Suppressor macrophage treated with lipopolysaccharide for 4 hours (primary cell): ENCODE results near the gene FXR2.
"Not testable (repeated sequence)": the region's sequence is repeated elsewhere in the genome, so short reads cannot be mapped to it uniquely, and the experiment has no call there.

ENCODE experiments used
- DNase-seq: peaks from one replicate; pipeline ENCODE4 v3.0.0-alpha.2; 2020

FXR2 gene

GRCh38 chr17:7614425-7615264 is at the start of gene FXR2:
Gene FXR2 (minus strand): TSS chr17:7614897. CDS start chr17:7614532, 365 bp downstream.
- peak; percentile 100 for DNase-seq

DNA sequence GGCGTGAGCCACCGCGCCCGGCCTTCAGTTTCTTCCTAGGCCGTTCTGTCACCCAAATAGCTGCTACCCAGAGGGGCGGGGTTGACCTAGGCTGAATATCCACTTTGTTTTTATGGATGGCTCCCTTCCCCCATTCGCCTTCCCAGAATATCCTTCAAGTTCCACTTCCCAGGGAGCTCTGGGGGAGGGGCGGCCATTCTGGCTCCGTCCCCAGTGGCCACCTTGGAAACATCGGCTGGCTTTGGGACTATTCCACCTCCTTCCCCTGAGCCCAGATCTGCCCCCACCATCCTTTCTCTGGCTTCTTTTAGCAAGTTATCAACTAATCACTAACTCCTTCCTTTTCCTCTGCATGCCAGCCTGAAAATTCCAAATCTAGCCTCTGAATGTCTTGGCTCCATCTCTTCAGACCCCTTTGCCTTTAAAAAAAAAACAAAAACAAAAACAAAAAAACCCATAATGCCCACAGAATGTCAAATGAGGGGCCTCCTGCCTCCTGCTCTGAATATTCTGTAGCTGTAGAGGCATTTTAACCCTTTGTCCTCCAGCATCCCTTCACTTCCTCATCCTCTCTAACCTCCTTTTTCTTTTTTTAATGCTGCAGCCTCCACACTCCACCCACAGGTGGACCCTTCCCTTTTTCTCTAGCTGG is 42.4 kb upstream of the FXR2 start:
- no peak for DNase-seq

- DNase-seq = no peak
These were observed 40.8 kb upstream of the FXR2 start for GRCh38 chr17:7655541-7655840.

GRCh38 chr17:7654832-7655540 is 40.3 kb upstream of the FXR2 start:
- DNase-seq = no peak

- DNase-seq = no peak
These were observed 38.0 kb upstream of the FXR2 start for GRCh38 chr17:7652388-7653356.

- no peak for DNase-seq
These were observed 37.1 kb upstream of the FXR2 start for GRCh38 chr17:7651665-7652387.

DNA sequence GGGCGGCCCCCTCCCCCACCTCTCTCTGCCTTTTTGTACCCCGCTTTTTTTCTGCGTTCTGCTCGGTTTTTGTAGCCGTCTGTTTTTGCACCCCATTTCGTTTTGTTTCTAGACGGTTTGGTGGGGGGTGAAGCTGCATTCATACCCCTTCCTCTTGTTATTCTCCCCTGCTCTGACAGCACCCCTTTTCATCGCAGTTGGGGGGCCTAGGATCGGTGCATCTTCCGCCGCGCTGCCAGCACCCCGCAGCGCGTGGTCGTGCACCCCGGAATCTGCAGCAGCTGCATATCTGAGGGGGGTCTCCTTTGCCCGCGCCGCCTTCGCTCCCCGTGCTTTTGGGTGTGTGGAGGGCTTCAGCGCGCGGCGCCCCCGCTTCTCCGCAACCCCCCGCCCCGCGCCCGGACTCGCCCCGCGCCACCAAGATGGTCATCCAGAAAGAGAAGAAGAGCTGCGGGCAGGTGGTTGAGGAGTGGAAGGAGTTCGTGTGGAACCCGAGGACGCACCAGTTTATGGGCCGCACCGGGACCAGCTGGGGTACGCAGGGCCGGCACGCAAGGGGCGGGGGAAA is 36.5 kb upstream of the FXR2 start:
- no peak for DNase-seq

GRCh38 chr17:7650509-7651096 is 35.9 kb upstream of the FXR2 start, which contains the start of gene ATP1B2:
Gene ATP1B2 (plus strand): TSS chr17:7650926. CDS start chr17:7651519, 593 bp downstream.
- peak; percentile 63 for DNase-seq

- peak; percentile 54 for DNase-seq
These were observed 32.3 kb upstream of the FXR2 start for GRCh38 chr17:7647018-7647417.

DNA sequence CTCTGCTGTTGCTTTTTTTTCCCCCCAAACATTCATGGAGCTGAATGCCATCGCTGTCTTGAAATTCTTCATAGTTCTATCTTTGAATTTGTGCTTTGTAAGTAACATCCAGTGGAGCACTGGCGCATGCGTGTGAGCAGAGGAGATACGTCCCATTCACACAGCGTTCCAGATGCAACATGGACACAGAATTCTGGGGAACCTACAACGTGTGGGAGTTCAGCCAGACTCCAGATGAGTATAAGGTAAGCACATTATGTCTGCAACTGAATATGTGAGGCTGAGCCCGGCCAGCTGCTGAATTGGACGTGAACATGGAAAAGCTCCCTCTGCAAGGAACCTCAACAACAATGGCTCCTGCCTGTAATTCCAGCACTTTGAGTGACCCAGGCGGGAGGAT is 31.8 kb upstream of the FXR2 start:
- no peak for DNase-seq

DNA sequence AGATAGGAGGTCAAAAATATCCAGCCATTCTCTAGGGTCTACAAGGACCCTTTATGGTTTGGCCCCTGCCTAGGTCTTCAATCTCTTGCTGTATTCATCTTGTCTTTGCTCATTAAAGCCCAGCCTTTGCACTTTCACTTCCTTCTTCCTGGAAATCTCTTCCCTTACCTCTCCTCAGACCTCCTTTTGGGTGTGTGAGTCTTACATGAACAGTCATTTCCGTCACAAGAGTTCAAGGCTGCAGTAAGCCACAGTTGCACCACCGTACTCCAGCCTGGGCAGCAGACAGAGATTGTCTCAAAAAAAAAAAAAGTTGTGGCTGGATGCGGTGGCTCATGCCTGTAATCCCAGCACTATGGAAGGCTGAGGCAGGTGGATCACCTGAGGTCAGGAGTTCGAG is 30.1 kb upstream of the FXR2 start:
- DNase-seq = peak; percentile 78

GRCh38 chr17:7641635-7642034 is 26.9 kb upstream of the FXR2 start:
- not testable (repeated sequence) for DNase-seq

GRCh38 chr17:7640783-7641182 is 26.1 kb upstream of the FXR2 start:
- no peak for DNase-seq

GRCh38 chr17:7636163-7636562 is 21.5 kb upstream of the FXR2 start:
- no peak for DNase-seq

GRCh38 chr17:7634384-7634783 is 19.7 kb upstream of the FXR2 start:
- DNase-seq = peak; percentile 62

DNA sequence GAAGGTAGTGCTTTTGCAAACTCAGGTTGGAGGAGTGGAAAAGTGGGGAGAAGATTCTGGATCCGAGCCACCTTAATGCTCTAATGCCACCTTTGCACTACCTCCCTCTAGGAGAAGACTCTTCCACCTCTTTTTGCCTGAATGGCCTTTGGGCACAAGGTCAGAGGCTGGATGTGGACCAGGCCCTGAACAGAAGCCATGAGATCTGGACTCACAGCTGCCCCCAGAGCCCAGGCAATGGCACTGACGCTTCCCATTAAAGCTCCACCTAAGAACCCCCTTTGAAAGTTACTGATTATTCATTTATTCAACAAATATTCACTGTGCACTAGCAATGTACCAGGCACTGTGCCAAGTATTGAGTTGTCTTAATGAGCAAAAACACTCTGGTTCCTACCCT is 18.4 kb upstream of the FXR2 start:
- DNase-seq = no peak

- DNase-seq = peak; percentile 72
These were observed 17.8 kb upstream of the FXR2 start for GRCh38 chr17:7632492-7632894.

DNA sequence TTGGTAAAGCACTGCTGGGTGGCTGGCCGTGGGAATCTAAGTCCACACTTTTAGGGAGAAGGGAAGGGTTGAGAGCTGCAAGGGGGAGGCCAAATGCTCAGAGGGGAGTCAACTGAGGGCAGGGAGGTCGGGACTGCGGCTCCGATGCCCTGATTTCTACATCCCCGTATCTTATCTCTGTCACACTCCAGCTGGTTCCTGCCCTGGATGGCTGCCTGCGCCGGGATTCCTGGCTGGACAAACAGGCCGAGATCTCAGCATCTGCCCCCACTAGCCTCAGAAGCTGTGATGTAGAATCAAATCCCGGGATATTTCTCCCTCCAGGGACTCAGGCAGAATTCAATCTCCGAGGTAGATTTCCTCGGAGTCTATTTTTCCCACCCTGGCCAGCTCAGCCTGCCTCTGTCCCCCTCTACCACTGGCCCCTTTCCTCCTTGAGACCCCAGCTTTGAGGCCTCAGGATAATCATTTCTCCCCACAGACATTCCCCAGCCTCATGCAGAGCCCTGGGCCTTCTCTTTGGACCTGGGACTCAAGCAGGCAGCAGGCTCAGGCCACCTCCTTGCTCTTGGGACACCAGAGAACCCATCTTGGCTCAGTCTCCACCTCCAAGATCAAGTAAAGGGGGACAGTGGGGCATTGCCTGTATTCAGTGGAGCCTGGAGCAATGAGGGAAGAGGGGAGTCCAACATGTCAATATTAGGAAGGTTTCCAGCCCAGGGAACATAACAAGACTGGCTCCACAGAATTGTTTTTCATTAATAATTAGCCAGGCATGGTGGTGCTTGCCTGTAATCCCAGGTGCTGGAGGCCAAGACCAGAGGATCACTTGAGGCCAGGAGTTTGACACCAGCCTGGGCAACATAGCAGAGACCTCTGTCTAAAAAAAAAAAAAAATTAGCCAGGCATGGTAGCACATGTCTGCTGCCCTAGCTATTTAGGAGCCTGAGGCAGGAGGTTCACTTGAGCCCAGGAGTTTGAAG is 17.0 kb upstream of the FXR2 start:
- DNase-seq = no peak

GRCh38 chr17:7629939-7630571 is 15.4 kb upstream of the FXR2 start, which contains the start of gene SHBG:
Gene SHBG (plus strand): TSS chr17:7630135. CDS start chr17:7630173, 38 bp downstream.
- no peak for DNase-seq
